GM18870 (cell line): ENCODE results near the gene LAMP1.
A peak's percentile ranks its signal among the peaks of the same experiment; 100 is the strongest.
"Not testable (repeated sequence)": the region's sequence is repeated elsewhere in the genome, so short reads cannot be mapped to it uniquely, and the experiment has no call there.

Source experiments
- ATAC-seq: cut with Tn5 transposase; IDR thresholded peaks from one replicate; pipeline ENCODE4 v1.9.1; 2021; ENCODE audit warnings: moderate library complexity; ENCODE audit not compliant: unreplicated experiment

Gene LAMP1, protein sequence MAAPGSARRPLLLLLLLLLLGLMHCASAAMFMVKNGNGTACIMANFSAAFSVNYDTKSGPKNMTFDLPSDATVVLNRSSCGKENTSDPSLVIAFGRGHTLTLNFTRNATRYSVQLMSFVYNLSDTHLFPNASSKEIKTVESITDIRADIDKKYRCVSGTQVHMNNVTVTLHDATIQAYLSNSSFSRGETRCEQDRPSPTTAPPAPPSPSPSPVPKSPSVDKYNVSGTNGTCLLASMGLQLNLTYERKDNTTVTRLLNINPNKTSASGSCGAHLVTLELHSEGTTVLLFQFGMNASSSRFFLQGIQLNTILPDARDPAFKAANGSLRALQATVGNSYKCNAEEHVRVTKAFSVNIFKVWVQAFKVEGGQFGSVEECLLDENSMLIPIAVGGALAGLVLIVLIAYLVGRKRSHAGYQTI

DNA sequence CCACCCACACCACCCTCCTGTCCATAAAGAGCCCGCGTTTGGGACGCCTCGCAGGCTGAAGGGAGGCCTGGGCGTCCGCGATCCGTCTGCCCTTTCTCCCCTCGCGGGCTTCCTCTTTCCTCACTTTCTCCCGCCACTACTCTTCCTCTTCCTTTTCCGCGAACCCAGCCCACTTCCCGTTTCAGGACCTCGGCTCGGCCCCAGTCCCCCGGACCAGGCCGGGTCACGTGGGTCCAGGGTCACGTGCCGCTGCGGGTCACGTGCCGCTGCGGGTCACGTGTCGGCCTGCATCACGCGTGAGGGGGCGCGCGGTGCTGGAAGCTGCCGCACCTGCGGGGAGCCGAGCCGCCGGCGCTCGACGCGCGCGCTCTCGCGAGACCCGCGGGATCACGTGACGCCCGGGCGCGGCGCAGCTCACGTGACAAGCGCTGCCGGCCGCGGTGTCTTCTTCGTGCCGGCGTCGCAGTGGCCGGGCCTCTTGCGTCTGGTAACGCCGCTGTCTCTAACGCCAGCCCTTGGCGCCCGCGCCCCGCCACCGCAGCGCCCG lies at the start of gene LAMP1:
Gene LAMP1, plus strand, starts transcription at position 417 of the 547 bp plus-strand sequence. CDS start 196 bp downstream, outside the sequence.
- ATAC-seq = peak; percentile 63

DNA sequence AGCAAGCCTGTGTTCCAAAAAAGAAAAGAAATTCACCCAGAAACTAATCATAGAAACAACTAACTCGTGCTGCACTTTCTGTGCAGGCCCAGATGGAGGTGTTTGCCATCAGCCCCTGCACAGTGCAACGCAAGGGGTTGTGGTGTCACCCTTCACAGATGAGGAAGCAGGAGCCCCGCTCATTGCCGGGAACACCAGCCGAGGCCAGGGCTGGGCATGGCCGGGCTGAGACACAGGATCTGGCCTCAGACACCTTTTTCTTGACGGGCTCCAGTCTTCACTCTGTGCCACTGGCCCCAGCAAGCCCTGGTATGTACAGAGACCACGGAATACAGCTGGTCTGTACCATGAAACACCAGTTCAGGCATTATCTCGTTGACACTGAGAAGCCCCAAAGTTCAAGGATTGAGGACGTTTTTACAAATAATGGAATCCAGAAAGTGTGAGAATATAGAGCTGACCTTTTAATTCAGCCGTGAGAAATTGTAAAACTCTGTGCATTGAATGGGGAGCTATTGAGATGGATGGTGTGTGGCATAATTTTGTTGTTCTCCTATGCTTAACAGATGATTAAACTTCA lies 44.4 kb upstream of the LAMP1 start:
- no peak for ATAC-seq

DNA sequence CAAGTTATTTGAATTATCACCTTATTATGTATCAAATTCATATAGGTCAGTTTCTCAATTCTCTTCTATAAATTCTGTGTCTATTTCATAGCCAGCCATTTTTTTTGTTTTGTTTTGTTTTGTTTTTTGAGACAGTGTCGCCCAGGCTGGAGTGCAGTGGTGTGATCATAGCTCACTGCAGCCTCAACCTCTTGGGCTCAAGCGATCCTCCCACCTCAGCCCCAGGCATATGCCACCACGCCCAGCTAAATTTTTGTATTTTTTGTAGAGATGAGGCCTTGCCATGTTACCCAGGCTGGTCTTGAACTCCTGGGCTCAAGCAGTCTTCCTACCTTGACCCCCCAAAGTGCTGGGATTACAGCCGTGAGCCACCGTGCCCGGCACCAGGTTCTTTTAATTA lies 39.1 kb upstream of the LAMP1 start:
- not testable (repeated sequence) for ATAC-seq

GRCh38 chr13:113258321-113259054 lies 38.6 kb upstream of the LAMP1 start:
- ATAC-seq = no peak

GRCh38 chr13:113260996-113261395 lies 36.0 kb upstream of the LAMP1 start:
- ATAC-seq = no peak

DNA sequence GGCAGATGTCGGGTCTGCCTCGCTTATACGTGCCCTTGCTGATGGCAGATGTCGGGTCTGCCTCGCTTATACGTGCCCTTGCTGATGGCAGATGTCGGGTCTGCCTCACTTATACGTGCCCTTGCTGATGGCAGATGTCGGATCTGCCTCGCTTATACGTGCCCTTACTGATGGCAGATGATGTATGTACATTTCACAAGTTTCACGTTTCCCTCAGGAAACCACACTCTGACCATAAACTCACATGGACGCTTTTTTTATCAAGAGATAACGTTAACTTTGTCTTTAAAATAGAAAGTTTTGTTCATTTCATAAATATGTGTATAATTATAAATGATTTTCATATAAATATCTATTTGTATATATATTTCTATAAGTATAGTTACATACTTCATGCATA lies 34.0 kb upstream of the LAMP1 start:
- not testable (repeated sequence) for ATAC-seq

- ATAC-seq = no peak
These were observed 29.2 kb upstream of the LAMP1 start for GRCh38 chr13:113267642-113268405.

GRCh38 chr13:113272031-113272430 lies 25.0 kb upstream of the LAMP1 start:
- ATAC-seq = no peak

DNA sequence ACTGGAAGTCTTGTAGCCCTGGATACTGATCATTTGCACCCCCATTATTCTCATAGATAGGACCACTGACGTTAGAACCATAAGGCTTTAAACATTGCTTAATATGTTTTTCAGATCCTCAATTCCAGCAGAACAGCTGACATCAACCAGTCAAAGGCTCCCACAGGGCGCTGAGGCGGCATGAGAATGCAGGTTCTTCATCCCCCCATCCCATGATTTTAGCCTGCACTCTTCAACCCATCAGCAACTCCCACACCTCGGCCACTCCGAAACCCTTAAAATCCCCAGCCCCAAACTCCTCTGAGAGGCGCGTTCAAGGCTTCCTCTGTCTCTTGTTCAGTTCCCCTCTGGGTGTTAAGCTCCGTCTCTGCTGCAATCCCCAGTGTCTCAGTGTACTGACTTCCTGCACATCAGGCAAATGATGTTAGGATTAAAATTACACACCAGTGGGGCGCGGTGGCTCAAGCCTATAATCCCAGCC lies 24.3 kb upstream of the LAMP1 start:
- ATAC-seq = no peak

DNA sequence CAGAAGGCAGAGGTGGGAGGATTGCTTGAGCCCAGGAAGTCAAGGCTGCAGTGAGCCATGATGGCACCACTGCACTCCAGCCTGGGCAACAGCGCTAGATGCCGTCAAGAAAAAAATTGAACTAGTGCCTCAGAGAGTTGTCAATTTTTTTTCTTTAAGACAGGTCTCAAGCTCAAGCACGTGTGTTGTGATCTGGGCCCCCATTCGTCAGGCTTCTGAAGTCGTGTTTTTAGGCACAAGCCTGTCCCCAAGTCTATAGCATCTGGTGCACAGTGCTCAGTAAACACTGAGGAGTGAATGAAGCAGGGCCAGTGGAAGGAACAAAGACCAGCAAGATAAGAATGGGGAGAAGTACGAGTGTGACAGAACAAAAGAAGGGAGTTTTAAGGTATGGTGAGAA lies 23.7 kb upstream of the LAMP1 start:
- ATAC-seq = no peak

DNA sequence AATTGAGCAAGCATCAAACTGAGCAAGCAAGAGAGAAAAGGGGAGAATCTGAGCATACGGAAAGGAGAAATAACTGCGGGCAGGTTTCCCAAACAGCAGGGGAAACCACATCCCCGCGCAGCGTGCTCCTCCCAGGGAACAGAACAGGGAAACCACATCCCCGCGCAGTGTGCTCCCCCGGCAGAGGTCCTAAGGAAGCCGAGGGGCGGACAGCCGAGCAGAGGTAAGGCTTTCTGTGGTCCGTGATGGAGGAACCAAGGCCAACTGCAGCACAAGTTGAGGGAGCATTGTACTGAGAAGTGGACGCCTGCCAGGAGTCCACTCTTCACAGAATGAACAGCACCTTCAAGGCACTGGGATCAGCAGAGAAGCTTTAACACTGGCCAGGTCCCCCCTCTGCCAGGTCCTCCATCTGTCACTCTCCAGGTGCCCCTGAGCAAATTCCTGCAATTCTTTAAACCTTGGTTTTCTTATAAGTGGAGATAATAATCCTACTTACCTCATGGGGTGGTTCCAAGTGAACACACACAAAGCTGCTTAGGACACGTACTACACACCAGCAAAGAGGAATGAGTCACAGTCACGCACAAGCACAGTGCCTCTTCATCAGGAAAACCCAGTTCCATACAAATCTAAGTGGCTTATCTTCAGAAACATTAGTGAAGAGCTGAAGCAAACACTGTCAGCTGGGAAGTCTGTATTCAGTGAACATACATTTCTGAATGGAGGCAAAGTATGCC lies 23.0 kb upstream of the LAMP1 start:
- no peak for ATAC-seq

GRCh38 chr13:113274721-113275120 lies 22.3 kb upstream of the LAMP1 start:
- no peak for ATAC-seq

DNA sequence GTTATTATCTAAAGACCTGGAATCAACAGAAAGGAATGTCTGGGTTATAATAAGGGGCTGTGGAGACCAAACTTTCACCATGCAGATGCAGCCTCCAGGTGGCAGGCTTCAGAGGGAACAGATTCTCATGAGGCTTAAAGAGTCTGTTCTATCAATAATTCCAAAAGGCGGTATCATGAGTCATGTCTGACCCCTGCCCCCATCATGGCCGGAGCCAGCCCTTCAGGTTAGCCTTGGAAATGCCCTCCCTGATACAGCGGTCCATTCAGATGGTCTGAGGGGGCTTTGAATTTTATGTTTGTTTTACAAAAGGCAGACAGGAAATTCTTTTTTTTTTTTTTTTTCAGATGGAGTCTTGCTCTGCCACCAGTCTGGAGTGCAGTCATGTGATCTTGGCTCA lies 21.7 kb upstream of the LAMP1 start:
- ATAC-seq = no peak

GRCh38 chr13:113280126-113280525 lies 16.9 kb upstream of the LAMP1 start:
- ATAC-seq = no peak

GRCh38 chr13:113283904-113284303 lies 13.1 kb upstream of the LAMP1 start:
- ATAC-seq = no peak

DNA sequence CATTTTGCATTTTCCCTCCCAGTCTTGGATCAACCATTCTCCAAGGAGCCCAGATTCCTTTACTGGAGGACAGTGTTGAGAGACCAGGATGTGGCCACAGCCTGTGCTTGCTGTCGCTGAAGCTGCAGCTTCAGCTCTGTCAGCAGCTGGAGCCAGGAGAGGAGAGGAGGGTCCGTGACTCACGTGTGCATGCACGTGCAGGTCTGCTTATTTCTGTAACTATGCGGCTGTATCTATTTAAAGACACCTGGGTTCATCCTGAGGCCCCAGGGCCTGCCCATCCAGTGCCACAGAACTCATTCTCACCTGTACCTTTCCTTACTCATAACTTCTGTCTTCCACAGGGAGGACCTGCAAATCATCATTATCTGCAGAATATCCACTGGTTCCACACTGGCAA lies 8.2 kb upstream of the LAMP1 start:
- no peak for ATAC-seq

GRCh38 chr13:113291129-113291528 lies 5.9 kb upstream of the LAMP1 start:
- ATAC-seq = no peak

DNA sequence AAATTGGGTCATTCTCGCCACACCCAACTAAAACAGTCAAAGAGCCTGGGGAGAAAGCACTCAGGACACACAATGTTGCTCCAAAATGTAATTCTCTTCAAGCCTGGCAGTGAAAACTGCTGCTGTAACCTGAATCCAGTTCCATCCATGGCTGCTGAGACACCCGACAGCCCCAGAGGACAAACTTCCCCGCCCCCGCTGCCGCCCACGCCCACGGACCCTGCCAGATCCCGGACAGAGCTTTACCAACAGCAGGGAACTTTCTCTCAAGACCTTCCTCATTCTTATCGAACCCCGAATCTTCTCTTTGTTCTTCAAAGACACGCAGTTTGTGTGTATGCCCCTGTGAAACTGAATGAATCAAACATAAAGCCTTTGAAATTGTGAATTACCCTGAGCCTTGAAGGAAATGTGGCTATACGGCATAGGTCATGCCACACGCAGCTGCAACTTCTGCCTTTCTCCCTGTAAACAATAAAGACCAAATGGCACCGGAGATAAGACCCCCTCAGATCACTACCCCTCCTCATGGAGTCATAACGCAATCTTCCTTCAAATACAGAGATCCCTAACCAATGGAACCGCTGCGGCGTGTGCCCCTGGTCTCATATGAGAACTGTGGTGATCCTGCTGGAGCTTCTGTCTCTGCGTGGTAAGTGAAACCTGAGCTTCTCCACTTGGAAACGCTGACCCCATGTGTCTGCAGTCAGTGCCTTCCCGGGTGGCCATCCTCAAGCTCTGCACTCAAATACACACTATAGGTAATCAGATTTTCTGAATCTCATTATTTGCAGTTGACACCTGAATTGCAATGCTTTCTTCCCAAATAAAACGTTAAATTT lies 4.8 kb upstream of the LAMP1 start:
- no peak for ATAC-seq

DNA sequence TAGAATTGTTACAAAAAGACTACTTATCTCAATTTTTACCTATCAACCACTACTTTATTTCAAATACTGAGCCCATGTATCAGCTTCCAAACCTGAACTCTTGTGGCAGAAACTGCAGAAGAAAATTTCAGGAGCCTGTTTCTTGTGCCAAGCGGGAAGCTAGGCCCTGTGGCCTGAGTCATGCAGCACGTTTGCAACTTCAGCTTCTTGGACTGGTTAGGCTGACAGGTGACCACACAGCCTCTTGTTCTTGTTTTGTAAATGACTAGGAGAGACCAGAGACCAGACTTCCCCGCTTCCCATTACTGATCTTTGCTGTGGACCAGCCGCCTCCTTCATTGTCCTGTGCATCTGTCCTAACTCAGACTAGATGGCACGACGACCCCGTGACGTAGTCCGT lies 3.4 kb upstream of the LAMP1 start:
- ATAC-seq = no peak
